Measurements from ENCODE around the gene MEGF11. TPM values are rescaled to one million over a fixed set of nuclear protein-coding genes. Genes with fewer than 3 reads are reported as not detected.

The MEGF11 gene
- polyA plus RNA-seq, 2 of the 4 experiments (the other 2 are of a cell fraction), result 0.25 to 0.31 TPM

DNA sequence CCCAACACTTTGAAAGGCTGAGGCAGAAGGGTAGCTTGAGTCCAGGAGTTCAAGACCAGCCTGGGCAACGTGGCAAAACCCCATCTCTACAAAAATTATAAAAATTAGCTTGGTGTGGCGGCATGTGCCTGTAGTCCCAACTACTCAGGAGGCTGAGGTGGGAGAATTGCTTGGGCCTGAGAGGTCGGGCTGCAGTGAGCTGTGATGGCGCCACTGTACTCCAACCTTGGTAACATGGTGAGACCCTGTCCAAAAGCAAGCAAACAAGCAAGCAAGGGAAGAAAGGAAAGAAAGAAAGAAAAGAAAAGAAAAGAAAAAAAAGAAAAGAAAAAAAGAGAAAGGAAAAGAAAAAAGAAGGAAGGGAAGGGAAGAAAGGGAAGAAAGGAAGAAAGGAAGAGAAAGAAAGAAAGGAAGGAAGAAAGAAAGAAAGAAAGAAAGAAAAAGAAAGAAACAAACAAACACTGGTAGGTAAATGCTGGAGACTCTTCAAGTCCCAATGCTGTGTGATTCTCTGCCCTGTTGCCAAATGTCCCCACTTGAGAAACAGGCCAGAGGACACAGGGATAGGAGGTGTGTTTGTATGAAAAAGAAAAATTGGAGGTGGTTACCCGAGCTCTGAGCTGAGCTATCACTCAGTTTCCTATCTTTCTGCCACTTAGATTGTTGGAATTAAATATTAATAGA lies 263.1 kb downstream of the MEGF11 start:
- DNase-seq (ENCODE audit: low read depth in 1 of 2, low spot score in 1 of 2), result no peak
- no peak overlapping the region for H3K4me2 ChIP-seq
- ATAC-seq, result no peak
- H3K4me3 ChIP-seq, result no peak overlapping the region
- H3K4me1 ChIP-seq, result 0 out of 3 replicates have a peak, but pooled peaks cover 3% of the 10 kb centered on the region
- ChIA-PET CTCF (interaction anchor here (1.0 to 7.3 kb wide), 5 partner anchors 10 to 32 kb away, joined by 3 to 41 read pairs (median 5); no protein-coding TSS in a partner anchor), POLR2A (interaction anchor here (0.7 kb wide), 1 partner anchor 379 kb away, joined by 3 read pairs; no protein-coding TSS in a partner anchor)
- WGBS (ENCODE audit: missing lambda C conversion rate), result 44% methylated on average over 5 of the region's 5 CpGs
- no peak for TF ChIP-seq POLR2A (IDR thresholded peaks at IDR 0.05; ENCODE audit: low read length)
- TF ChIP-seq CEBPB (IDR thresholded peaks at IDR 0.05), result no peak
- TF ChIP-seq SREBF2 (IDR thresholded peaks at IDR 0.05), result no peak
- TF ChIP-seq, protein P1, sequence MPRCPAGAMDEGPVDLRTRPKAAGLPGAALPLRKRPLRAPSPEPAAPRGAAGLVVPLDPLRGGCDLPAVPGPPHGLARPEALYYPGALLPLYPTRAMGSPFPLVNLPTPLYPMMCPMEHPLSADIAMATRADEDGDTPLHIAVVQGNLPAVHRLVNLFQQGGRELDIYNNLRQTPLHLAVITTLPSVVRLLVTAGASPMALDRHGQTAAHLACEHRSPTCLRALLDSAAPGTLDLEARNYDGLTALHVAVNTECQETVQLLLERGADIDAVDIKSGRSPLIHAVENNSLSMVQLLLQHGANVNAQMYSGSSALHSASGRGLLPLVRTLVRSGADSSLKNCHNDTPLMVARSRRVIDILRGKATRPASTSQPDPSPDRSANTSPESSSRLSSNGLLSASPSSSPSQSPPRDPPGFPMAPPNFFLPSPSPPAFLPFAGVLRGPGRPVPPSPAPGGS (IDR thresholded peaks at IDR 0.05), result no peak
- no peak for TF ChIP-seq EP300 (IDR thresholded peaks at IDR 0.05)
- TF ChIP-seq PHF8 (IDR thresholded peaks at IDR 0.05; ENCODE audit: borderline replicate concordance, low read depth), result no peak
- no peak for TF ChIP-seq CHD4 (IDR thresholded peaks at IDR 0.05; ENCODE audit: borderline replicate concordance)
- no peak for TF ChIP-seq ZNF302 (CRISPR knock-in tag; IDR thresholded peaks at IDR 0.05)
- no peak for TF ChIP-seq RFX5 (IDR thresholded peaks at IDR 0.05)
- no peak for TF ChIP-seq JUN (IDR thresholded peaks at IDR 0.05)
- no peak for TF ChIP-seq CHD2 (IDR thresholded peaks at IDR 0.05; ENCODE audit: low read length, partially characterized antibody)
- no peak for TF ChIP-seq GATA3 (IDR thresholded peaks at IDR 0.05; ENCODE audit: borderline replicate concordance)
- TF ChIP-seq CBX2 (IDR thresholded peaks at IDR 0.05; ENCODE audit: borderline replicate concordance, low read depth), result no peak
- TF ChIP-seq TFCP2L1 (CRISPR knock-in tag; IDR thresholded peaks at IDR 0.05), result no peak
- TF ChIP-seq ELK1 (IDR thresholded peaks at IDR 0.05; ENCODE audit: low read depth, low read length), result no peak
- TF ChIP-seq HOXA7 (CRISPR knock-in tag; IDR thresholded peaks at IDR 0.05), result no peak
- no peak for TF ChIP-seq CTCF (IDR thresholded peaks at IDR 0.05)
- H3K9me3 ChIP-seq, result no peaks in the 10 kb centered on the region
- no peak overlapping the region for H3K27ac ChIP-seq
- no peak for FAIRE-seq

DNA sequence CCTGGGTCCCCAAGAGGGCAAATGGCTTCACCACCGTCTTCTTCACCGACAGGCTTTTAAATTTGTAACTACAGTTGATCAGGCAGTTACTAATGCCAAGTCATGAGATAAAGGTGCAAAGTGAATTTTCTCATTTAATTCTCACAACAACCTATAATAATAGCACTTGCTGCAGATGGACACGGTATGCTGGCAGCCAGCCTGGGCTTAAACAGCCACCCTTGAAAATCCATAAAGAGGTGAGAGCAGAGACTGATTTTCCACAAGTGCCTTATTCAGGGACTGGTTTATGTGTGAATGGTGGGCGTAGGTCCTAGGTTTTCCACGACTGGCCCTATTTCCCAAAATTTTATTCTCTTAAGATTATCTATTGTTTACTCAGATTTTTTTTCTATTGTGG lies 266.4 kb downstream of the MEGF11 start:
- Histone ChIP-seq H3K27ac (no peak overlapping the region), H3K4me3 (no peak overlapping the region), H3K9me3 (no peaks in the 10 kb centered on the region), H3K4me1 (peaks cover 3% of the 10 kb centered on the region; the same call in 1 of the 3 replicates), H3K4me2 (no peak overlapping the region)
- ChIA-PET CTCF (interaction anchor here (1.0 to 1.9 kb wide), 3 partner anchors 34 to 301 kb away, joined by 3 to 5 read pairs (median 3); no protein-coding TSS in a partner anchor), POLR2A (interaction anchor here (0.7 kb wide), 1 partner anchor 66 kb away, joined by 3 read pairs; no protein-coding TSS in a partner anchor)
- FAIRE-seq (no peak), ATAC-seq (no peak), DNase-seq (ENCODE audit: low read depth in 1 of 2, low spot score in 1 of 2) (no peak)
- TF ChIP-seq EHF (CRISPR knock-in tag; IDR thresholded peaks at IDR 0.05) (no peak), POLR2AphosphoS2 (conservative IDR thresholded peaks at IDR 0.05; ENCODE audit: low read length) (no peak), NPAS2 (CRISPR knock-in tag; IDR thresholded peaks at IDR 0.05; ENCODE audit: borderline replicate concordance) (no peak), CBX2 (IDR thresholded peaks at IDR 0.05; ENCODE audit: borderline replicate concordance, low read depth) (no peak), CHD2 (IDR thresholded peaks at IDR 0.05; ENCODE audit: low read length, partially characterized antibody) (no peak), ZNF302 (CRISPR knock-in tag; IDR thresholded peaks at IDR 0.05) (no peak), KDM5A (IDR thresholded peaks at IDR 0.05) (no peak), RCOR1 (IDR thresholded peaks at IDR 0.05; ENCODE audit: low read depth, low read length) (no peak), ESRRA (IDR thresholded peaks at IDR 0.05; ENCODE audit: borderline replicate concordance, low read length) (no peak), FOXS1 (CRISPR knock-in tag; IDR thresholded peaks at IDR 0.05) (no peak), RNF2 (IDR thresholded peaks at IDR 0.05; ENCODE audit: borderline replicate concordance, low read depth) (no peak), POLR2A (IDR thresholded peaks at IDR 0.05; ENCODE audit: low read length) (no peak), KDM1A (IDR thresholded peaks at IDR 0.05; ENCODE audit: low read depth) (no peak), RAD21 (conservative IDR thresholded peaks at IDR 0.05 in 1 of 2, IDR thresholded peaks at IDR 0.05 in 1 of 2) (no peak), MAZ (IDR thresholded peaks at IDR 0.05; ENCODE audit: borderline replicate concordance, low read depth, low read length) (no peak), HOXA7 (CRISPR knock-in tag; IDR thresholded peaks at IDR 0.05) (no peak)
- TF ChIP-seq, protein P2, sequence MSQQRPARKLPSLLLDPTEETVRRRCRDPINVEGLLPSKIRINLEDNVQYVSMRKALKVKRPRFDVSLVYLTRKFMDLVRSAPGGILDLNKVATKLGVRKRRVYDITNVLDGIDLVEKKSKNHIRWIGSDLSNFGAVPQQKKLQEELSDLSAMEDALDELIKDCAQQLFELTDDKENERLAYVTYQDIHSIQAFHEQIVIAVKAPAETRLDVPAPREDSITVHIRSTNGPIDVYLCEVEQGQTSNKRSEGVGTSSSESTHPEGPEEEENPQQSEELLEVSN (IDR thresholded peaks at IDR 0.05; ENCODE audit: borderline replicate concordance, low read depth), result no peak
- TF ChIP-seq, protein P3, sequence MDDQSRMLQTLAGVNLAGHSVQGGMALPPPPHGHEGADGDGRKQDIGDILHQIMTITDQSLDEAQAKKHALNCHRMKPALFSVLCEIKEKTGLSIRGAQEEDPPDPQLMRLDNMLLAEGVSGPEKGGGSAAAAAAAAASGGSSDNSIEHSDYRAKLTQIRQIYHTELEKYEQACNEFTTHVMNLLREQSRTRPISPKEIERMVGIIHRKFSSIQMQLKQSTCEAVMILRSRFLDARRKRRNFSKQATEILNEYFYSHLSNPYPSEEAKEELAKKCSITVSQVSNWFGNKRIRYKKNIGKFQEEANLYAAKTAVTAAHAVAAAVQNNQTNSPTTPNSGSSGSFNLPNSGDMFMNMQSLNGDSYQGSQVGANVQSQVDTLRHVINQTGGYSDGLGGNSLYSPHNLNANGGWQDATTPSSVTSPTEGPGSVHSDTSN (IDR thresholded peaks at IDR 0.05), result no peak
- 51% methylated on average over 5 of the region's 5 CpGs for WGBS (ENCODE audit: missing lambda C conversion rate)
